Natural killer cell (primary cell): ENCODE data around the gene CYP4Z1. TPM values are rescaled to one million over a fixed set of nuclear protein-coding genes. Genes with fewer than 3 reads are reported as not detected.
"Not testable (repeated sequence)": the region's sequence is repeated elsewhere in the genome, so short reads cannot be mapped to it uniquely, and the experiment has no call there.

Source experiments
- ATAC-seq, 3 donors: fragments of 150-1000 bp in 2 of 3; fragments of 200-7000 bp in 1 of 3; cut with Tn5 transposase; 1 replicate in 1 of 3; 2 replicates in 2 of 3; pipeline ENCODE4 v1.10.0; 2021; ENCODE audit warnings: mild to moderate bottlenecking in 2 of 3, moderate library complexity in 2 of 3
- DNase-seq, 2 donors: peaks; one replicate each; pipeline versions ENCODE4 v3.0.0 to v3.0.0-alpha.2; 2013 to 2021; ENCODE audit warnings: mixed read lengths in 1 of 2
- H3K27ac ChIP-seq: one replicate; pipeline ENCODE4 v1.5.1; 2013; ENCODE audit warnings: mild to moderate bottlenecking, low read length
- H3K27me3 ChIP-seq: one replicate; pipeline ENCODE4 v1.6.1; 2013; ENCODE audit warnings: low read length; ENCODE audit not compliant: control insufficient read depth, insufficient read depth
- H3K36me3 ChIP-seq: one replicate; pipeline ENCODE4 v1.6.1; 2013; ENCODE audit warnings: low read length; ENCODE audit not compliant: control insufficient read depth, insufficient read depth
- H3K4me1 ChIP-seq: one replicate; pipeline ENCODE4 v1.6.1; 2013; ENCODE audit warnings: low read length; ENCODE audit not compliant: control insufficient read depth, insufficient read depth
- H3K4me3 ChIP-seq: one replicate; pipeline ENCODE4 v1.5.1; 2013; ENCODE audit warnings: low read length
- H3K9me3 ChIP-seq: one replicate; pipeline ENCODE4 v1.6.1; 2013; ENCODE audit warnings: low read length; ENCODE audit not compliant: control insufficient read depth, insufficient read depth
- H3K27ac Mint-ChIP-seq, 2 donors: one replicate each; pipeline ENCODE4 v1.8.0; 2022; ENCODE audit warnings: mild to moderate bottlenecking in 2 of 2, mixed read lengths in 2 of 2, moderate library complexity in 1 of 2
- H3K27me3 Mint-ChIP-seq, 2 donors: one replicate each; pipeline ENCODE4 v1.8.0; 2022; ENCODE audit warnings: low read depth in 2 of 2, mixed read lengths in 2 of 2
- H3K36me3 Mint-ChIP-seq: one replicate; pipeline ENCODE4 v1.8.0; 2022; ENCODE audit warnings: mixed read lengths
- H3K4me1 Mint-ChIP-seq, 2 donors: one replicate each; pipeline ENCODE4 v1.8.0; 2022; ENCODE audit warnings: mixed read lengths in 2 of 2
- H3K4me3 Mint-ChIP-seq: one replicate; pipeline ENCODE4 v1.8.0; 2022; ENCODE audit warnings: mild to moderate bottlenecking, moderate library complexity, mixed read lengths
- H3K9me3 Mint-ChIP-seq, 2 donors: one replicate each; pipeline ENCODE4 v1.8.0; 2022; ENCODE audit warnings: mixed read lengths in 2 of 2
- CTCF ChIP-seq: fragments of 200-600 bp; IDR thresholded peaks from one replicate; pipeline ENCODE4 v1.8.0; 2022; ENCODE audit warnings: antibody characterized with exemption
- WGBS: methylation state at CpG from one replicate; pipeline ENCODE4 v1.1.7; 2013; ENCODE audit warnings: missing lambda C conversion rate; ENCODE audit not compliant: insufficient coverage; 5-methylcytosine and 5-hydroxymethylcytosine counted together
- intact Hi-C: fragments of 100-400 bp; cut with micrococcal nuclease; formaldehyde crosslinking; loops from one replicate; pipeline ENCODE4 v1.14.2; 2022
- total RNA-seq, 4 donors: library from RNA; stranded (reverse); fragments of 120-200 nt in 1 of 4; gene quantifications; one replicate each; pipeline versions ENCODE4 v1.2.3 to v1.2.4, GENCODE V29; 2013 to 2022

CYP4Z1 gene
- total RNA-seq, 3 donors from 2014 or later (not counting 1 experiment from before 2014, with no cell fraction given) = not detected

GRCh38 chr1:47113178-47113577 is 46.1 kb downstream of the CYP4Z1 start:
- 95% methylated on average over 2 of the region's 4 CpGs for WGBS

GRCh38 chr1:47121039-47121438 is 54.0 kb downstream of the CYP4Z1 start:
- DNase-seq, H3K4me1 Mint-ChIP-seq, intact Hi-C loops, H3K4me1 ChIP-seq, H3K4me3 Mint-ChIP-seq, H3K4me3 ChIP-seq, H3K9me3 Mint-ChIP-seq, H3K27me3 ChIP-seq, H3K36me3 ChIP-seq, H3K27ac Mint-ChIP-seq, ATAC-seq, H3K36me3 Mint-ChIP-seq, H3K9me3 ChIP-seq, H3K27ac ChIP-seq: not testable (repeated sequence)
- WGBS = 88% methylated on average over 1 of the region's 1 CpG
- H3K27me3 Mint-ChIP-seq = peaks cover 16 to 25% of the 10 kb centered on the region in 2 donors

More at GRCh38 chr1:47113178-47113577, 46.1 kb downstream of the CYP4Z1 start:
- Mint-ChIP-seq H3K36me3 (no peaks in the 10 kb centered on the region), H3K4me3 (no peak overlapping the region), H3K27me3 (peaks cover 8 to 9% of the 10 kb centered on the region in 2 donors), H3K4me1 (no peaks in the 10 kb centered on the region), H3K27ac (no peak overlapping the region), H3K9me3 (no peaks in the 10 kb centered on the region)
- Histone ChIP-seq H3K27ac (no peak overlapping the region), H3K4me3 (no peak overlapping the region), H3K9me3 (no peaks in the 10 kb centered on the region), H3K36me3 (no peaks in the 10 kb centered on the region), H3K27me3 (no peaks in the 10 kb centered on the region), H3K4me1 (no peaks in the 10 kb centered on the region)
- no peak for TF ChIP-seq CTCF
- intact Hi-C loops = no loop called here
- DNase-seq (no peak), ATAC-seq (no peak)

- H3K36me3 Mint-ChIP-seq, H3K9me3 ChIP-seq, H3K27ac ChIP-seq, H3K4me3 Mint-ChIP-seq, DNase-seq, H3K4me3 ChIP-seq, H3K4me1 ChIP-seq, H3K27ac Mint-ChIP-seq, H3K27me3 ChIP-seq, H3K36me3 ChIP-seq, ATAC-seq, H3K9me3 Mint-ChIP-seq, H3K4me1 Mint-ChIP-seq, intact Hi-C loops: not testable (repeated sequence)
- H3K27me3 Mint-ChIP-seq = peaks cover 9 to 13% of the 10 kb centered on the region in 2 donors
Measured at GRCh38 chr1:47124834-47125233, 57.8 kb downstream of the CYP4Z1 start.

GRCh38 chr1:47126997-47127396 is 60.0 kb downstream of the CYP4Z1 start:
- H3K27me3 ChIP-seq, DNase-seq, intact Hi-C loops, H3K4me3 Mint-ChIP-seq, H3K27ac ChIP-seq, H3K4me1 ChIP-seq, H3K27ac Mint-ChIP-seq, H3K9me3 Mint-ChIP-seq, H3K4me1 Mint-ChIP-seq, H3K4me3 ChIP-seq, ATAC-seq, H3K36me3 ChIP-seq, H3K9me3 ChIP-seq, H3K36me3 Mint-ChIP-seq: not testable (repeated sequence)
- H3K27me3 Mint-ChIP-seq = peaks cover 0 to 11% of the 10 kb centered on the region in 2 donors
- WGBS = 93% methylated on average over 2 of the region's 2 CpGs

- Mint-ChIP-seq H3K27ac (no peak overlapping the region), H3K4me1 (no peaks in the 10 kb centered on the region), H3K4me3 (no peak overlapping the region), H3K9me3 (no peaks in the 10 kb centered on the region), H3K27me3 (peaks cover 0 to 11% of the 10 kb centered on the region in 2 donors), H3K36me3 (no peaks in the 10 kb centered on the region)
- Histone ChIP-seq H3K27ac (no peak overlapping the region), H3K4me1 (no peaks in the 10 kb centered on the region), H3K36me3 (no peaks in the 10 kb centered on the region), H3K27me3 (no peaks in the 10 kb centered on the region), H3K4me3 (no peak overlapping the region), H3K9me3 (no peaks in the 10 kb centered on the region)
- intact Hi-C loops = no loop called here
- no CpG with 5 or more reads among the region's 1 CpG for WGBS
- TF ChIP-seq CTCF = no peak
- ATAC-seq (no peak), DNase-seq (no peak)
Measured at GRCh38 chr1:47128221-47128620, 61.2 kb downstream of the CYP4Z1 start.

GRCh38 chr1:47128854-47129253 is 61.8 kb downstream of the CYP4Z1 start:
- 87% methylated on average over 2 of the region's 2 CpGs for WGBS
- intact Hi-C loops = not testable (repeated sequence)

More at GRCh38 chr1:47128854-47129253, 61.8 kb downstream of the CYP4Z1 start:
- not testable (repeated sequence) for H3K4me3 Mint-ChIP-seq, H3K9me3 Mint-ChIP-seq, H3K4me1 ChIP-seq, H3K27ac Mint-ChIP-seq, DNase-seq, ATAC-seq, H3K4me3 ChIP-seq, H3K4me1 Mint-ChIP-seq, H3K27me3 ChIP-seq, H3K36me3 Mint-ChIP-seq, H3K27ac ChIP-seq, H3K9me3 ChIP-seq, H3K36me3 ChIP-seq
- H3K27me3 Mint-ChIP-seq = peaks cover 0 to 11% of the 10 kb centered on the region in 2 donors
